NCI-H2171 treated with DMSO at 0.1 percent for 48 hours (cell line): ENCODE data around the gene CRIP3.
"Not testable (repeated sequence)": the region's sequence is repeated elsewhere in the genome, so short reads cannot be mapped to it uniquely, and the experiment has no call there.

Experiments
- DNase-seq: peaks from one replicate; lab custom pipeline; 2025; lab: John Stamatoyannopoulos, UW

Gene CRIP3

DNA sequence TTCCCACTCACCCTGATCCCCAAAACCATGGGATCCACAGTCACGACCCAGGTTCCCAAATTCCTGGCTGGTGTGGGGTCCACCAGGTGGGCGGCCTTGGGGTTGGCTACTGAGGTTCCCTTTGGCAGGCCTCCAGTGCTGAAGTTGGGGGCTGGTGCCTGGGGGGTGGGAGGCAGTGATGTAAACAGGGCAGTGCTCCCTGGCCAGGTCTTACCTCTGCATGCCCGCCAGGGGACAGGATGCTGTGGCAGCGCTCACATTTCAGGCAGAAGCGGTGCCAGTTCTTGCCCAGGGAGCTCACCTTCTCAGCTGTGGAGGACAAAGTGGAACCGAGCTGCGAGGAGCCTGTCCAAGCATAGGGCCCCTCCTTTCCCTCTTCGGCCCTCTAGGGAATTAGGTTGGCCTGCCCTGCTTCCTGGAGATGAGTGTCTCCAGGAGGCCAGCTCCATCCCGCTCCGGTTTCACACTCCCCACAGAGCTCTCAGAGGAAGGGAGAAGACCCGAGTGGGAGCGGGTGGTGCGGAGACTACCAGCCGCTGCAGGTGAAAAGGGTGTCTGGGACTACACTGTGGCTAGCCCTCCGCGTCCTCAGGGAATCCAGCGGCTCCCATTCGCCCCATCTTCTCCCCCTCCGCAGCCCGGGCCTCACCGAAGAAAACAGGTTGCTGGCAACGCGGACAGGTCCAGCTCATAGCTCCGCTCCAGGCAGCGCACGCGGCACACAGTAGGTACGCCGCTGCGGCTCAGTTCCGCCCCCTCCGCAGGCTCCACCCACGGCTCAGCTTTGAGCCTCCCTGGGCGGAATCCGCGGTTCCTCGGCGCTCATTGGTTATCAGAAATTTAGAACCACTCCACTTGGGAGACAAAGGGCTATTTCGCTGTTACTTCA, at the start of gene CRIP3:
Gene CRIP3, minus strand, starts transcription at position 726 of the 889 bp plus-strand sequence. Its CDS starts 34 bp downstream, at position 692.
- DNase-seq: peak; percentile 53

GRCh38 chr6:43355862-43356590, 47.4 kb upstream of the CRIP3 start:
- no peak for DNase-seq

- DNase-seq: not testable (repeated sequence)
Observed at GRCh38 chr6:43351951-43352350, 43.3 kb upstream of the CRIP3 start.

DNA sequence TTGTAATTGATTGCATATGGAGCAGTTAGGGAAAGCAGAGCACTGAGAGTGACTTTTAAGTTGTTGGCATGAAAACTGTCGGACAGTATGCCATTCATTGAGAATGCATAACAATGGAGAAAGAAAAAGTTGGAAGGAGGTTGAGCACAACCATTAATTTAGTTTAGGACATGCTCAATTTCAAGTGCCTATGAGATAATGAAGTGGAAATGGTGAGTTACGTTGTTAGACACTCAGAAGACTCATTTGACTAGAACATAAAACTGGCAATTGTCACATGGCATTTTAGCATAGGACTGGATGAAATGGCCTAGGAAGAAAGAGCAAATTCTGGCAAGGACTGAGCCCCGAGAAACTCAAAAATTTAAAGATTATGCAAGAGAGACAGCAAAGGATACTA, 38.8 kb upstream of the CRIP3 start:
- no peak for DNase-seq

DNA sequence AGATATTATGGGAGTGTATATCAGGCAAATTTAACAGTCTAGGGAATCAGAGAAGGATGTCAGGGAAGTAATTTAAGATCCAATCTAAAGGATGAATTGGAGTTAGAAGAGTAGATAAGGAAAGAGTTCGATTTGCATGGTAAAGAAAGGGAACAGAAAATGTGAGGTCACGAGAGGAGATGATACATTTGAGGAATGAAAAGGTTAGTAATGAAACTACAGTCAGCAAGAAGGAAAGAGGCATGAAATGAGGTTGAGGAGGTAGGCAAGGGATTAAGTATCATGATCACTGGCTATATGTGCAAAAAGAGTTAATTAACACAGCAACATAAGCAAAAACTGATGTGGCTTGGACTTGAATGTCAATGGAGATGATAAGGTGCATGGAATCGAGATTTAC, 38.4 kb upstream of the CRIP3 start:
- no peak for DNase-seq

DNA sequence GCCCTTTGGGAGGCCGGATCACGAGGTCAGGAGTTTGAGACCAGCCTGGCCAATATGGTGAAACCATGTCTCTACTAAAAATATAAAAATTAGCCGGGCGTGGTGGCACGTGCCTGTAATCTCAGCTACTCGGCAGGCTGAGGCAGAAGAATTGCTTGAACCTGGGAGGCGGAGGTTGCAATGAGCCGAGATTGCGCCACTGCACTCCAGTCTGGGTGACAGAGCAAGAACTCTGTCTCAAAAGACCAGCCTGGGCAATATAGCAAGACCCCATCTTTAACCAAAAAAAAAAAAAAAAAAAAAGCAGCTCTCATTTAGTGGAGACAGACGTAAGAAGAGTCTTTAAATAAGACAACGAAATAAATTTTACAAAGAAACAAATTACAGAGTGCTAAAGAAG, 37.6 kb upstream of the CRIP3 start:
- not testable (repeated sequence) for DNase-seq

- DNase-seq: no peak
Observed at GRCh38 chr6:43339168-43339567, 30.5 kb upstream of the CRIP3 start.

- DNase-seq: no peak
Observed at GRCh38 chr6:43338243-43338642, 29.6 kb upstream of the CRIP3 start.

DNA sequence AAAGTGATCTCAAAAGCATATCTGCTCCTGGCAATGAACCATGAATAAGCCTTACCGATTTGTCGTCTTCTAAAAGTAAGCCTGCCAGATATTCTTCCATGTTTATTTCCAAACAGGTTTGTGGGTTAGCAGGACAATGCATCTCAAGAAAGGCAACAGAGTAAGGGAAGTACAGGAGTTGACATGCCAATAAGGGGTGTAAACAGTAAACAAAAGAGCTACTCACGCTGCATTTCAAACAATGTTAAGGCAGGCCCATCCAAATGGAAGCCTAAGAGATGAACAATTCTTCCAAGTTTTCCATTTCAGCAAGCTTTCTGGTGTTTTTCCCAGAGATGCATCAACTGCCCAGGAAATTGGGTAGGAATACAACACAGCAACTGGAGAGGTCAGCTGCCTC, 27.8 kb upstream of the CRIP3 start:
- no peak for DNase-seq

DNA sequence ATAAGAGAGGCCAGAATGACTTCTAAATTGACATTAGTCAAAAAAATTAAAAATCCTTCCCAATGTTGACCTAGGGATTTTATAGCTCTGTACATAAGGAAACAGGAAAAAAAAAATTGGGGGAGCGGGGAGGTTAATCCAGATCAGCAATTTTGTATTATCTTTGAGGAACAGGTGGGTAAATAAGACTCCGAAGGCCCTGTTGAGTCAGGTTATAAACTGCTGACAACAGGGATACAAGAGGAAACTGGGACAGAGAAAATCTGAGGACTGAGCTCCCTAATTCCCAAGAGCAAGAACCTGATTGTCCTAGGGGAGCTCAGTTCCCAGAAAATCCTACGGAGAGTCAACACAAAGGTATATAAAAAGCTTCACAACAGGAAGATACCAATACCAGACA, 26.8 kb upstream of the CRIP3 start:
- DNase-seq: no peak

DNA sequence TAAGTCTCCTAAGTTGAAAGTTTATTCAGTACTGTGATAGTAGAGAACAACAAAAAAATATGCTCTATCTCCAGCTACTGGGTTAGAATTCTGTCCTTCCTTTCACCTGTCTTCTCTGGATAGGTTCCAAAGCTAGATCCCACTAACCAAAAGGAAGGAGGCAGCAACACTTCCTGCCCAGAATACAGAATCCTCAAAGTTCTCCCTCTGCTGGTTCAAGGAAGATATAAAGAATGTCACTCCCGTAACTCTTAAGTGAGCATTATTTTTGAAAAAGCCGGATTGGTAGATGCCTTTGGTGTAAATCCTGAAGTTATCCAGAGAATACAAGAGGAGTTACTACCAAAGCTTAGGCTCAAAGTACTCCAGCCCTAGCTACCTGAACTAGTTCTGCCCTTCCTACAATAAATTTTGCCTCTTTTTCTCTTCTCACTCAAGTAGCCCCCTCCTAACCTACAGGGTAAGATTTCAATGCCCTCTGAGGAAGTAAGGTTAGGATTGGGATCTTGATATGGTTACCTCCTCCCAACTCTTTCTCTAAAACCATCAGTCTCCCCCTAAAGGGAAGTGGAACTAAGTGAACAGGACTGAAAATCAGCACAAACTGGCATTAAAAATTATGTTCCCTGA, 26.0 kb upstream of the CRIP3 start:
- peak; percentile 74 for DNase-seq

DNA sequence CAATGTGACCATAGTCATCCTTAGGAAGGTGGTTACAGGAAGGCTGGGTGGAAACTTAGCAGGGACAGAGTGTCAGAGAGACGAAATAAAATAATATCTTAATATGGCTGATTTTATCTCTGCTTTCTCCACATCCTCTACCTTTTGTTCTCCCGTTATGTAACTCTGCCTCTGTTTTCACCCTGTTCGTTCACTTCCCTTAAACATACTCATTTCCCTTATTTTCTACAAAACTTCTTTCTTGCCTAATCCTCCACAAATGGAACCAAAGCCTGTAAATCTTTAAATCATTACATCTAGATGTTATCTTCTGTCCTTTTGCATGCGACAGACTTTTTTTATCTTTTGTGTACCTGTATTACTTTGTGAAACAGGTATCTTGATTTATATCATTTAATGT, 23.3 kb upstream of the CRIP3 start:
- no peak for DNase-seq

DNA sequence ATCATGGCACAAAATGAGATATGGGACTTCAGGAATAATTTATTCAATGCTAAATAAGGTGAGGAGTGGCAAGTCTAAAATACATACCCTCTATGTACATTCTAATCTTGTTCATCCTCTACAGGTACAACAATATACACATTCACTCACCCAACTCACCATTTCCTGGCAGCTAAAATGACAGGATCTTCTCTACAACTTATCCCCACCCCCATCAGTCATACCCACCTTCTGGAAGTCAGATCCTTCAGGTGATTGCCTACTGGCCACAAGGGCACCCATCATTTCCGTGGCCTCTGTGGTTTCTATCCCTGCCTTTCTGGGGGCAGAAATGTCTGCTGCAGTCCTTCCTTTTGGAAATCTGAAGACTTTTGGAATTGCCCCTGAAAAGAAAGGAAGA, 22.8 kb upstream of the CRIP3 start:
- no peak for DNase-seq

GRCh38 chr6:43328528-43328927, 19.9 kb upstream of the CRIP3 start:
- DNase-seq: no peak

- DNase-seq: no peak
Observed at GRCh38 chr6:43325876-43326275, 17.2 kb upstream of the CRIP3 start.

DNA sequence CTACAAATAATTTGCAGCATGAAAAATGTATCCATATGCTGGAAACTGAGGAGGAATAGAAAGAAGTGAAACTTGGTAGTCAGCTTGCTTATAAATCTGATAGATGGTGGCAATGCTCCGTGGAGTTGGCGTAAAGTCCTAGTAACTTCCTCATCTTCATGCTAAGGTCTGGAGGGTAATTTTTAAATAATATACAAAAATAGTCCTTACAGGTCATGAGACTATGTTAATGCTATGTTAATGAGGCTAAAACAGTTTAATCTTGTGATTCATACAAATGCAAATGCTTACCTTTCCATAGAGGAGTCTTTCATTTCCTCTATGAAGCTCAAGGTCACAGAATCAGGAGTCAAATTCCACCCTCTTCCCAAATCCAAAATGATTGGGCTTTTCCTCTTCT, 9.4 kb upstream of the CRIP3 start:
- no peak for DNase-seq

- DNase-seq: no peak
Observed at GRCh38 chr6:43313813-43314212, 5.2 kb upstream of the CRIP3 start.

- DNase-seq: no peak
Observed at GRCh38 chr6:43311666-43312065, 3.0 kb upstream of the CRIP3 start.

DNA sequence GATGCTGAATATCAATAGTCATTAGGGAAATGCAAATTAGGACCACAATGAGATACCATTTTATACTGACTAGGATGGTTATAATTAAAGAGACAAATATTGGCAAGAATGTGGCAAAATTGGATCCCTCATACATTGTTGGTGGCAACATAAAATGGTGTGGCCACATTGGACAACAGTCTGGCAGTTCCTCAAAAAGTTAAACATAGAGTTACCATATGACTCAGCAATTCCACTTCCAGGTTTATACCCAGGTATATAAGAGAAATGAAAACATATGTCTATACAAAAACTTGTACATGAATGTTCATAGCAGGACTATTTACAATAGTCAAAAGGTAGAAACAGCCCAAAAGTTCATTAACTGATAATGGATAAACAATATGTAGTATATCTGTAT, 2.0 kb upstream of the CRIP3 start:
- no peak for DNase-seq

DNA sequence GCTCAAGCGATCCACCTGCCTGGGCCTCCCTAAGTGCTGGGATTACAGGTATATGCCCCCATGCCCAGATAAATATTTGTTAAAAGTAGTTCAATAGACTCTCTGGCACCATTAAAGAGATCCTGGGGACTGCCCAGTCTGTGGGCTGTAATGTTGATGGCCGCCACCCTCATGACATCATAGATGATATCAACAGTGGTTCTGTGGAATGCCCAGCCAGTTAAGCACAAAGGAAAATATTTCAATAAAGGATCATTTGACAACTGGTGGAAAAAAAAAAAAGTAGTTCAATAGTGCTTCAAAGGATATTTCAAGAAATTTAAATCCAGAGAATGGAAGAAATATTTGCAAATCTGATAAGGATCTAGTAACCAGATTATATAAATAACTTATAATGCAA, 1.5 kb upstream of the CRIP3 start:
- no peak for DNase-seq

DNA sequence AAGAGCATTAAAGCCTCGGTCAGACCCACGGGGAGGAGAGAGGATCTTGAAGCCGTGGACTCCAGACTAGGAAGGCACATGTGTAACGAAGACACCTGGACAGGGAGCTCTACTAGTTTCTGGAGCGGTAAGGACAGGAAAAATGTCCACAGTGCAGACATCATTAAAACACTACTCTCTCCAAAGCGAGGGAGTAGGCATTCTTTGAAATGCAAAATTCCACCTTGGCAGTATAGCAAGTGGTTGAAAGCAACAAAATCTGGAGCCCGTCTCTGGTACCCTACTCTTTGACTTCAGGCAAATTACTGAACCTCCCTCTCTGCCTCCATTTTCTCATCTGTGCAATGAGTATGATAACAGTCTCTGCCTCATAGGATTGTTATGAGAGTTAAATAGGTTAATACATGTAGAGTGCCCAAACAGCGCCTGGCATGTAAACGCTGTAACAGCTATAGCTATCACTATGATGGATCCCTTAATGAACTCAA, 408 bp upstream of the CRIP3 start:
- DNase-seq: no peak

DNA sequence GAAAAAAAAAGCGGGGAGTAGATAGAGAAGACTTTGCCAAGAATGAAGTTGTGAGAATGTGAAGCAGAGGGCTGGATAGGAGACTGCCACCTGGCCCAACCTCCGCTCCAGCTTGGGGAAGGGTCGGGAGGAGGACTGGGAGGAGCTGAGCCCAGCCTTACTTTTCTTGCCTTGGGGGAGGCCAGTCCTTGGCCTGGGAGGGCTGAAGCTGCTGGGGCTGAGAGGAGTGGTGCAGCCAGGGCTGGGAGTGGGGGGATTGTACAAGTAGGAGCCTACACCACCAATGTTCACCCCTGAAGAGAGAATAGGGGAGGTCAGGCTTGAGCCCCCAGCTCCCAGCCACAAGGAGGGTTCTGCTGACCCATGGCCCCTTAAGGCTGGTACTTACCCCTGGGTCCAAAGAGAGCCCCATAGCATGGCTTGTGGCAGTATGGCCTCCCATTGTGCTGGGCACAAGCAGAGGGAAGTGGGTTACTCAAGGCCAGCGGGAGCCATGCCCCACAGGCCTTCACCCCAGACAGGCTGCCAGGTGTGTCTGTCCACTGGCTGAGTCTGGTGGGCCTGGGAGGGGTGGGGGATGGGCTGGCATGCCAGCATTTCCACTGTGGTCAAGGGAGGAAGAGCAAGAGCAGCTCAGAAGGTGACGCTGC, 1.1 kb downstream of the CRIP3 start:
- DNase-seq: no peak
